COLO829 (cell line): ENCODE measurements around the gene TMEM147.

Source experiments
- DNase-seq: peaks from one replicate; pipeline ENCODE4 v3.0.0; 2012; ENCODE audit warnings: low spot score

TMEM147 gene

GRCh38 chr19:35546532-35546931, 1.1 kb downstream of the TMEM147 start:
- DNase-seq: no peak

- peak; percentile 75 for DNase-seq
Observed at GRCh38 chr19:35549174-35549788, 3.9 kb downstream of the TMEM147 start.

- DNase-seq: no peak
Observed at GRCh38 chr19:35549879-35550523, 4.6 kb downstream of the TMEM147 start.

- DNase-seq: no peak
Observed at GRCh38 chr19:35551091-35551810, 5.8 kb downstream of the TMEM147 start.

- DNase-seq: no peak
Observed at GRCh38 chr19:35552534-35553384, 7.3 kb downstream of the TMEM147 start.

GRCh38 chr19:35553385-35554000, 8.1 kb downstream of the TMEM147 start:
- no peak for DNase-seq

GRCh38 chr19:35554076-35554475, 8.7 kb downstream of the TMEM147 start:
- DNase-seq: no peak

- DNase-seq: no peak
Observed at GRCh38 chr19:35555301-35556005, 10.0 kb downstream of the TMEM147 start.

GRCh38 chr19:35556025-35556590, 10.7 kb downstream of the TMEM147 start:
- no peak for DNase-seq

- DNase-seq: no peak
Observed at GRCh38 chr19:35556846-35557538, 11.6 kb downstream of the TMEM147 start.

GRCh38 chr19:35557539-35558399, 12.3 kb downstream of the TMEM147 start:
- DNase-seq: peak; percentile 68

- no peak for DNase-seq
Observed at GRCh38 chr19:35558400-35559280, 13.2 kb downstream of the TMEM147 start.

- DNase-seq: no peak
Observed at GRCh38 chr19:35559281-35559659, 13.8 kb downstream of the TMEM147 start.

- no peak for DNase-seq
Observed at GRCh38 chr19:35559781-35560180, 14.4 kb downstream of the TMEM147 start.

- DNase-seq: no peak
Observed at GRCh38 chr19:35560271-35560670, 14.8 kb downstream of the TMEM147 start.

GRCh38 chr19:35560677-35561076, 15.3 kb downstream of the TMEM147 start:
- DNase-seq: no peak

GRCh38 chr19:35561436-35561835, 16.0 kb downstream of the TMEM147 start:
- DNase-seq: no peak

GRCh38 chr19:35562336-35562735, 16.9 kb downstream of the TMEM147 start:
- DNase-seq: no peak
